IMR-90 (cell line): ENCODE results near the gene NEMP1. TPM values are rescaled to one million over a fixed set of nuclear protein-coding genes. Genes with fewer than 3 reads are reported as not detected.
A peak's percentile ranks its signal among the peaks of the same experiment; 100 is the strongest.

ENCODE experiments used
- ATAC-seq: fragments of 200-7000 bp; cut with Tn5 transposase; 2 replicates; pipeline ENCODE4 v1.9.1; 2020; ENCODE audit warnings: low read depth, mild to moderate bottlenecking, moderate library complexity
- BruUV-seq: library from RNA; stranded (reverse); fragments of 400-500 nt; replicated peaks from 2 replicates; lab custom pipeline; 2021; lab: Mats Ljungman, UMichigan
- CTCF ChIA-PET: fragments of 300-600 bp; formaldehyde crosslinking; extraction: SDS; loops from one replicate; lab custom pipeline; 2021; ENCODE audit warnings: antibody characterized with exemption; lab: Yijun Ruan, JAX
- POLR2A ChIA-PET: fragments of 300-600 bp; sonication (Branson Sonifier 250); formaldehyde crosslinking; loops from one replicate; lab custom pipeline; 2022; ENCODE audit warnings: antibody characterized with exemption; ENCODE audit not compliant: unreplicated experiment; lab: Charles Lee
- DNase-seq: peaks from one replicate; pipeline ENCODE4 v3.0.0; 2013
- H2AFZ ChIP-seq: replicated peaks from 2 replicates; pipeline ENCODE3; 2013; ENCODE audit warnings: low read length, mild to moderate bottlenecking; ENCODE audit not compliant: poor library complexity
- H2AK5ac ChIP-seq: 2 replicates; pipeline ENCODE4 v1.6.1; 2013; ENCODE audit warnings: low read depth, low read length, inconsistent platforms
- H2AK9ac ChIP-seq: replicated peaks from 2 replicates; pipeline ENCODE3; 2013; ENCODE audit warnings: mild to moderate bottlenecking, low read depth, low read length, moderate library complexity; ENCODE audit not compliant: poor library complexity
- H2BK120ac ChIP-seq: 2 replicates; pipeline ENCODE4 v1.6.1; 2013; ENCODE audit warnings: low read depth, low read length, inconsistent platforms
- H2BK15ac ChIP-seq: 3 replicates; pipeline ENCODE4 v1.6.1; 2013; ENCODE audit warnings: low read depth, low read length, inconsistent platforms
- H2BK20ac ChIP-seq: 2 replicates; pipeline ENCODE4 v1.6.1; 2013; ENCODE audit warnings: low read depth, mild to moderate bottlenecking, inconsistent platforms, low read length, moderate library complexity
- H2BK5ac ChIP-seq: 2 replicates; pipeline ENCODE4 v1.6.1; 2013; ENCODE audit warnings: mild to moderate bottlenecking, low read depth, low read length, inconsistent platforms; ENCODE audit not compliant: poor library complexity, severe bottlenecking
- H3K14ac ChIP-seq: replicated peaks from 2 replicates; pipeline ENCODE4 v1.6.1; 2013; ENCODE audit warnings: low read depth, low read length, inconsistent platforms
- H3K18ac ChIP-seq: 2 replicates; pipeline ENCODE4 v1.6.1; 2013; ENCODE audit warnings: low read depth, low read length, control low read depth
- H3K23ac ChIP-seq: 2 replicates; pipeline ENCODE4 v1.6.1; 2013; ENCODE audit warnings: low read depth, low read length, inconsistent platforms
- H3K27ac ChIP-seq: 2 replicates; pipeline ENCODE4 v1.5.1; 2013; ENCODE audit warnings: mild to moderate bottlenecking, control low read depth, low read length; ENCODE audit not compliant: insufficient read depth
- H3K27me3 ChIP-seq: 2 replicates; pipeline ENCODE4 v1.6.1; 2013; ENCODE audit warnings: low read length; ENCODE audit not compliant: control insufficient read depth, insufficient read depth
- H3K36me3 ChIP-seq: 2 replicates; pipeline ENCODE4 v1.6.1; 2013; ENCODE audit warnings: low read length, mixed read lengths; ENCODE audit not compliant: control insufficient read depth, insufficient read depth
- H3K4ac ChIP-seq: 2 replicates; pipeline ENCODE4 v1.6.1; 2013; ENCODE audit warnings: low read depth, low read length, inconsistent platforms
- H3K4me1 ChIP-seq: 2 replicates; pipeline ENCODE4 v1.6.1; 2013; ENCODE audit warnings: low read length, mixed read lengths; ENCODE audit not compliant: control insufficient read depth, insufficient read depth
- H3K4me2 ChIP-seq: 2 replicates; pipeline ENCODE4 v1.6.1; 2013; ENCODE audit warnings: low read depth, mild to moderate bottlenecking, control low read depth, low read length, moderate library complexity
- H3K4me3 ChIP-seq: 2 replicates; pipeline ENCODE4 v1.5.1; 2013; ENCODE audit warnings: low read depth, mild to moderate bottlenecking, control low read depth, low read length, moderate library complexity; ENCODE audit not compliant: insufficient read depth
- H3K56ac ChIP-seq: 2 replicates; pipeline ENCODE4 v1.6.1; 2013; ENCODE audit warnings: low read length, inconsistent platforms; ENCODE audit not compliant: insufficient read depth; ENCODE audit errors: extremely low read depth
- H3K79me1 ChIP-seq, 2 experiments: 2 replicates each; pipeline ENCODE4 v1.6.1; 2013; ENCODE audit warnings: low read length in 2 of 2, inconsistent platforms in 1 of 2, low read depth in 1 of 2
- H3K9ac ChIP-seq: 2 replicates; pipeline ENCODE4 v1.6.1; 2013; ENCODE audit warnings: low read depth, low read length, control low read depth
- H3K9me1 ChIP-seq: 2 replicates; pipeline ENCODE4 v1.6.1; 2013; ENCODE audit warnings: low read length, inconsistent platforms; ENCODE audit not compliant: insufficient read depth
- H3K9me3 ChIP-seq: 2 replicates; pipeline ENCODE4 v1.6.1; 2013; ENCODE audit warnings: low read length; ENCODE audit not compliant: control insufficient read depth, insufficient read depth
- H4K20me1 ChIP-seq: 2 replicates; pipeline ENCODE4 v1.6.1; 2013; ENCODE audit warnings: low read length, inconsistent platforms; ENCODE audit not compliant: insufficient read depth
- H4K5ac ChIP-seq: 2 replicates; pipeline ENCODE4 v1.6.1; 2013; ENCODE audit warnings: mild to moderate bottlenecking, low read depth, low read length, control low read depth
- H4K8ac ChIP-seq, 2 experiments: 2 replicates each; pipeline ENCODE4 v1.6.1; 2013; ENCODE audit warnings: low read depth in 2 of 2, low read length in 2 of 2, control low read depth in 1 of 2, inconsistent platforms in 1 of 2
- H4K91ac ChIP-seq: 2 replicates; pipeline ENCODE4 v1.6.1; 2013; ENCODE audit warnings: low read depth, low read length, inconsistent platforms; ENCODE audit not compliant: insufficient read depth
- FOS ChIP-seq: fragments of 150-350 bp; IDR thresholded peaks from 2 replicates; pipeline ENCODE4 v1.6.1; 2016; ENCODE audit warnings: low read depth, low read length
- MXI1 ChIP-seq: IDR thresholded peaks from 2 replicates; pipeline ENCODE4 v1.6.1; 2012; ENCODE audit warnings: low read depth, mild to moderate bottlenecking, low read length, moderate library complexity, borderline replicate concordance
- NFE2L2 ChIP-seq: fragments of 150-350 bp; IDR thresholded peaks from 2 replicates; pipeline ENCODE4 v1.6.1; 2016; ENCODE audit warnings: low read depth, mild to moderate bottlenecking, low read length
- WGBS, 2 experiments: methylation state at CpG; one replicate each; pipeline versions ENCODE4 v1.1.5 to v1.1.7; 2013; ENCODE audit warnings: missing lambda C conversion rate in 2 of 2; ENCODE audit not compliant: insufficient read length in 1 of 2; ENCODE audit errors: extremely low coverage in 2 of 2; 5-methylcytosine and 5-hydroxymethylcytosine counted together
- dilution Hi-C: fragments of 300-500 bp; cut with HindIII; formaldehyde crosslinking; loops from one replicate; pipeline ENCODE4 v1.14.3; 2018; ENCODE audit warnings: low sequenced_read_pairs; ENCODE audit not compliant: unreplicated experiment
- in situ Hi-C: fragments of 300-500 bp; cut with MboI; formaldehyde crosslinking; loops from 3 replicates; pipeline ENCODE4 v1.14.3; 2019; ENCODE audit warnings: low sequenced_read_pairs, inconsistent platforms, mixed read lengths
- intact Hi-C: fragments of 100-400 bp; cut with micrococcal nuclease; formaldehyde crosslinking; loops from 2 replicates; pipeline ENCODE4 v1.10.0; 2022
- polyA plus RNA-seq, 3 experiments: library from polyadenylated mRNA; depleted of rRNA; stranded (reverse); fragments of >200 nt; gene quantifications; 2 replicates each; pipeline ENCODE4 v1.2.3, GENCODE V29; 2012; ENCODE audit warnings: low replicate concordance in 1 of 3
- total RNA-seq: library from RNA; depleted of rRNA; stranded (reverse); fragments of >200 nt; gene quantifications from 2 replicates; pipeline ENCODE4 v1.2.3, GENCODE V29; 2012
- TF ChIP-seq, protein P1 (sequence below): fragments of 150-350 bp; IDR thresholded peaks from 2 replicates; pipeline ENCODE4 v1.6.1; 2016; ENCODE audit warnings: low read depth, mild to moderate bottlenecking, low read length, moderate library complexity, borderline replicate concordance

NEMP1 gene
- total and polyA plus RNA-seq, 2 of the 4 experiments (the other 2 are of a cell fraction): 8.9 to 10.9 TPM

DNA sequence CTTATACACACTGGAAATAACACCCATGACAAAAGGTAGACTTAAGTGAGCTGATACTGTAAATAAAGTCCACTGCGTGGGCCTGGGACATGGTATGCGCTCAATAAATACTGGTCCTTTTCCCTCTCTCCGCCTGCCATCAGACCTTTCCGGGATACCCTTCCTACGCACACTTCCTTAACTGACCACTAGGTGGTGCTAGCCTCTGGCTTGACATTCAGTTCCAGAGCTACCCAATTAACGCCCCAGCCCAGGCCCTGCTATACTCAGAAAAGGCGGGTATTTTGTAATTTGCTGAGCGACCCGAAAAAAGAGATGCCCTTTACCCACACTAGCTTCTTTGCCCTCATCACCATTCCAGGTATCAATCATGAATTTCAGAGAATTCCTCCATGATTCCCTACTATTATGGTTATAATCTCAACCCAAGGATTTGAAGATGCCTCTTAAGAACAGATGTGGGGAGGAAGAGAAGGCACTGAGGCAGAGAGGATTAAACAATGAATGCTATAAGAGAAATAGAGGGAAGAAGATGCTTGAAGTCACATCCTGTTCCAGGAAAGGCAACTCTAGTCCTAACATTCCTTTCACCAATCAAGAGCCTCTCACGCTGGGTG, 45.8 kb upstream of the NEMP1 start (continued):
- no peak for TF ChIP-seq MXI1

DNA sequence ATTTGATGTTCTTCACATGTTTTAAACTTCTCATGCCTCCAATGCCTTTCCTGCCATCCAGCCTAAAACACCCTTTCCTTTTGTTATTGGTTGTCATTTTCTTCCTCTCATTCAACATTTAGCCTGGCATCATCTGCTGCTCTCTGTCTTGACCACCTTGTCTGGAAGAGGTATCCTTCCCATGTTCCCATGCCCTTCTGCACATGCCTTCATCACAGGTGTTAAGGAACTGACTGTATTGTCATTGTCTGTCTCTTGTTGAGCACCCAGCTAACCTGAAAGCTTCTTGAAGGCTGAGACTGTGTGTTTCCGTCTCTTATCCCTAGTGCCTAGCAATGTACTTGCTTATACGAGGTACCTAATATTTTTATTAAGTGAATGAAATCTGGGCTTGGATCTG, 45.2 kb upstream of the NEMP1 start:
- ChIA-PET CTCF (interaction anchor here (0.9 to 2.7 kb wide), 8 partner anchors 9 to 116 kb away, joined by 3 to 13 read pairs (median 5); partner anchors contain the start of gene STAT6), POLR2A (interaction anchor here (0.6 kb wide), 1 partner anchor 184 kb away, joined by 8 read pairs; no protein-coding TSS in a partner anchor)
- no peaks in the 10 kb centered on the region for H3K27me3 ChIP-seq
- H3K18ac ChIP-seq: no peak overlapping the region
- no peak overlapping the region for H3K27ac ChIP-seq
- H3K9me3 ChIP-seq: no peaks in the 10 kb centered on the region; the same call in 1 of the 2 replicates
- H2BK15ac ChIP-seq: no peak overlapping the region
- H3K4ac ChIP-seq: no peak overlapping the region
- WGBS, 2 experiments: no CpG with 5 or more reads among the region's 2 CpGs
- H3K56ac ChIP-seq: no peak overlapping the region
- no peak overlapping the region for H3K14ac ChIP-seq
- dilution Hi-C loops (no loop called here), in situ Hi-C loops (loop anchor here (5.0 kb wide), 1 partner anchor 53 kb away; no protein-coding TSS in a partner anchor), intact Hi-C loops (loop anchor here (2.0 kb wide), 2 partner anchors 51 to 59 kb away; no protein-coding TSS in a partner anchor)
- no peak for ATAC-seq
- peak overlapping the region; percentile 56 for H2AFZ ChIP-seq
- peaks cover 5% of the 10 kb centered on the region for H3K9me1 ChIP-seq
- H2BK20ac ChIP-seq: no peak overlapping the region
- H3K79me1 ChIP-seq: peaks cover 0 to 2% of the 10 kb centered on the region in 2 experiments; a peak in 1 of 4 replicates
- no peaks in the 10 kb centered on the region for H4K20me1 ChIP-seq
- H2BK120ac ChIP-seq: no peak overlapping the region
- H2AK5ac ChIP-seq: no peak overlapping the region; the same call in 1 of the 2 replicates
- H2AK9ac ChIP-seq: no peak overlapping the region
- no peak overlapping the region for H3K4me3 ChIP-seq
- no peak overlapping the region for H3K9ac ChIP-seq
- H3K4me2 ChIP-seq: no peak overlapping the region
- no peak overlapping the region for H4K5ac ChIP-seq
- no peak overlapping the region for H4K91ac ChIP-seq
- peaks cover 3% of the 10 kb centered on the region for H3K4me1 ChIP-seq
- no peak for DNase-seq
- no peak overlapping the region for H2BK5ac ChIP-seq
- no peak overlapping the region for H4K8ac ChIP-seq
- TF ChIP-seq, protein P1, sequence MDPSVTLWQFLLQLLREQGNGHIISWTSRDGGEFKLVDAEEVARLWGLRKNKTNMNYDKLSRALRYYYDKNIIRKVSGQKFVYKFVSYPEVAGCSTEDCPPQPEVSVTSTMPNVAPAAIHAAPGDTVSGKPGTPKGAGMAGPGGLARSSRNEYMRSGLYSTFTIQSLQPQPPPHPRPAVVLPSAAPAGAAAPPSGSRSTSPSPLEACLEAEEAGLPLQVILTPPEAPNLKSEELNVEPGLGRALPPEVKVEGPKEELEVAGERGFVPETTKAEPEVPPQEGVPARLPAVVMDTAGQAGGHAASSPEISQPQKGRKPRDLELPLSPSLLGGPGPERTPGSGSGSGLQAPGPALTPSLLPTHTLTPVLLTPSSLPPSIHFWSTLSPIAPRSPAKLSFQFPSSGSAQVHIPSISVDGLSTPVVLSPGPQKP: no peak
- no peak for TF ChIP-seq FOS
- TF ChIP-seq MXI1: no peak
- TF ChIP-seq NFE2L2: no peak
- H3K23ac ChIP-seq: no peak overlapping the region
- H3K36me3 ChIP-seq: no peaks in the 10 kb centered on the region
- BruUV-seq: no TSS peak
